ENCODE measurements around the gene SCYL1. TPM values are rescaled to one million over a fixed set of nuclear protein-coding genes. Genes with fewer than 3 reads are reported as not detected.

SCYL1 gene
- total RNA-seq, 2 experiments from 2014 or later: 56.8 to 62.9 TPM

- Histone ChIP-seq H3K36me3 (ENCODE audit: insufficient read depth, low read length) (peaks cover 60% of the 10 kb centered on the region), H3K9me2 (ENCODE audit: insufficient read depth, low read length) (no peaks in the 10 kb centered on the region), H3K79me2 (ENCODE audit: insufficient read depth, low read depth, low read length) (peaks cover 59% of the 10 kb centered on the region), H3K9me3 (ENCODE audit: low read length) (no peaks in the 10 kb centered on the region), H3K4me3 (ENCODE audit: low read depth, low read length, poor library complexity, severe bottlenecking) (peak overlapping the region; percentile 79), H2AFZ (ENCODE audit: low read length) (no peak overlapping the region), H3K4me2 (ENCODE audit: low read length) (peak overlapping the region; percentile 98), H3K4me1 (ENCODE audit: insufficient read depth, low read length, poor library complexity, severe bottlenecking) (peaks cover 65% of the 10 kb centered on the region), H3K27ac (ENCODE audit: low read depth, low read length, poor library complexity, severe bottlenecking) (peak overlapping the region; percentile 98), H4K20me1 (ENCODE audit: insufficient read depth, low read length) (peaks cover 55% of the 10 kb centered on the region)
- CTCF ChIA-PET (ENCODE audit: unreplicated experiment): no interaction called here
- TF ChIP-seq CTCF (conservative IDR thresholded peaks at IDR 0.05; ENCODE audit: low read length) (no peak), EZH2phosphoT487 (IDR thresholded peaks at IDR 0.05; ENCODE audit: borderline replicate concordance, low read depth, low read length) (no peak)
- intact Hi-C loops (cut with micrococcal nuclease; ENCODE audit: unreplicated experiment): no loop called here
- POLR2A ChIA-PET: interaction anchor here (0.6 to 6.7 kb wide), 16 partner anchors 7 to 128 kb away, joined by 3 to 90 read pairs (median 6); partner anchors contain the start of genes MALAT1 and SCYL1
- no TSS peak for BruUV-seq (replicated peaks)
- DNase-seq (ENCODE audit: low spot score): peak; percentile 45
These were observed 19.2 kb upstream of the SCYL1 start for GRCh38 chr11:65505466-65506289.

- Histone ChIP-seq H3K9me2 (ENCODE audit: insufficient read depth, low read length) (no peaks in the 10 kb centered on the region), H3K27ac (ENCODE audit: low read depth, low read length, poor library complexity, severe bottlenecking) (peak overlapping the region; percentile 98), H3K36me3 (ENCODE audit: insufficient read depth, low read length) (peaks cover 54% of the 10 kb centered on the region), H2AFZ (ENCODE audit: low read length) (no peak overlapping the region), H3K4me1 (ENCODE audit: insufficient read depth, low read length, poor library complexity, severe bottlenecking) (peaks cover 65% of the 10 kb centered on the region), H3K4me3 (ENCODE audit: low read depth, low read length, poor library complexity, severe bottlenecking) (peak overlapping the region; percentile 79), H3K4me2 (ENCODE audit: low read length) (peak overlapping the region; percentile 98), H3K9me3 (ENCODE audit: low read length) (no peaks in the 10 kb centered on the region), H4K20me1 (ENCODE audit: insufficient read depth, low read length) (peaks cover 48% of the 10 kb centered on the region), H3K79me2 (ENCODE audit: insufficient read depth, low read depth, low read length) (peaks cover 53% of the 10 kb centered on the region)
- CTCF ChIA-PET (ENCODE audit: unreplicated experiment): no interaction called here
- no peak for TF ChIP-seq EZH2phosphoT487 (IDR thresholded peaks at IDR 0.05; ENCODE audit: borderline replicate concordance, low read depth, low read length)
- TF ChIP-seq CTCF (conservative IDR thresholded peaks at IDR 0.05; ENCODE audit: low read length): no peak
- DNase-seq (ENCODE audit: low spot score): no peak
- no TSS peak for BruUV-seq (replicated peaks)
- intact Hi-C loops (cut with micrococcal nuclease; ENCODE audit: unreplicated experiment): no loop called here
- POLR2A ChIA-PET: interaction anchor here (0.6 to 6.7 kb wide), 12 partner anchors 8 to 128 kb away, joined by 3 to 90 read pairs (median 6); partner anchors contain the start of gene MALAT1
These were observed 18.6 kb upstream of the SCYL1 start for GRCh38 chr11:65506290-65506771.
